ENCODE measurements around the gene SLC25A5.
"Not testable (repeated sequence)": the region's sequence is repeated elsewhere in the genome, so short reads cannot be mapped to it uniquely, and the experiment has no call there.

SLC25A5 gene

DNA sequence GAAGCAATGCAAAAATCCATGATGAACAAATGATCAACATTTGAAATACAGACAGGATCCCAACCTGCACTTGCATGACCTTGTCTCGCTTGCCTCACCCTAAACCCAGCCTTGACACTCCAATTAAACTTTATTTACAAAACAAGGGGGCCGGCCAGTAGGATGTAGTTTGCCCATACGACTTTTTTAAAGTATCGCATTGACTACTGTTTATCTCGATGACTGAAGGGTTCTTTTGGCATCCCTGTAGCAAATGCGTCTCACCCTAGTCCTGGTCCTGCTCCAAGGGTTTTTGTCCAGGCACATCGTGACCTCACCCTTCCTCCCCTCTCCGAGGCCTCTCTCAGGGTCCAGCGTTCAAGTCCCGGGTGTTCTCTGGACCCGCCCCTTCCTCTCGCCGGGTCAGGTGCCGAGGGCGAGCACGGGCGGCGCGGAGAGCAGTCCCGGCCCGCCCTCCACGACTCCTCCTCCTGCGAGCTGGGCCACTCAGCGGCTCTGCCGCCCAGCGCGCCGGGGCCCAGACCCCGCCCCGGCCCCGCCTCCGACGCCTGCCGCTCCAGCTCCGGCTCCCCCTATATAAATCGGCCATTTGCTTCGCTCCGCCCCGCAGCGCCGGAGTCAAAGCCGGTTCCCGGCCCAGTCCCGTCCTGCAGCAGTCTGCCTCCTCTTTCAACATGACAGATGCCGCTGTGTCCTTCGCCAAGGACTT is at the start of gene SLC25A5:
SLC25A5 (plus strand) TSS at position 603 of the 709 bp plus-strand sequence; CDS start at position 675, 72 bp downstream.
- DNase-seq (ENCODE audit: low read depth, low spot score): peak; percentile 47

DNA sequence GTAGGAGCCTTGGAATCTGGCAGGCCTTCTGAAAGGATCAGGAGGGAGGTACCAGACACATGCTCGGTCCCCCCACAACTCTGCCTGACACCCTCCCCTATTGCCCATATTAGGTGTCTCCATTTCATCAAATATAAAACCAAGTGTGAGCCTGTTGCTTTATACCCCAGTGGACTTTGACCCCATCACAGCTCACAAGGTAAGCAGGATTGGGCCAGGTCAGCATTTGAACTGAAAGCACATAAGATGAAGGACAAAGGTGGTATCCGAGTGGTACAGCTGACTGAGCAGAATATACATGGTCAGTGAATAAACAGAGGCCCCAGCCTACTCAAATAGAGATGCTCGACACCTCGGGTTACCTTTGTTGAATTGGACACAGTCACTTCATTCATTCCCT is 49.1 kb upstream of the SLC25A5 start:
- no peak for DNase-seq (ENCODE audit: low read depth, low spot score)

DNA sequence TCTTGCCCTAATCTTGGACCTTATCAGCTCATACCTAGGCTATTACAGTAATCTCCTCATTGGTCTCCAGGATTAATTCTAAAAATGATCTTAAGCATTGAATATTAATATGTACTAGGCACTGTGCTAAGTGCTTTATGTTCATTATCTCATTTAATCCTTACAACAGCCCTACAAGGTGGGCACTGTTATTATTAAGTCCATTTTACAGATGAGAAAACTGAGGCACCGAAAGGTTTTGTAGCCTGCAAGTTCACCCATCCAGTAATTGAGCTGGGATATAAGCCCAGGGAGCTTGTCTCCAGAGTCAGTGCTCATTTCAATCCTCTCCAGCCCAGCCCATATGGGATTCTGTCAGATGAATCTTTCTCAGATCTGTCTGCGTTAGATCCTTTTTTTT is 48.3 kb upstream of the SLC25A5 start:
- DNase-seq (ENCODE audit: low read depth, low spot score): no peak

DNA sequence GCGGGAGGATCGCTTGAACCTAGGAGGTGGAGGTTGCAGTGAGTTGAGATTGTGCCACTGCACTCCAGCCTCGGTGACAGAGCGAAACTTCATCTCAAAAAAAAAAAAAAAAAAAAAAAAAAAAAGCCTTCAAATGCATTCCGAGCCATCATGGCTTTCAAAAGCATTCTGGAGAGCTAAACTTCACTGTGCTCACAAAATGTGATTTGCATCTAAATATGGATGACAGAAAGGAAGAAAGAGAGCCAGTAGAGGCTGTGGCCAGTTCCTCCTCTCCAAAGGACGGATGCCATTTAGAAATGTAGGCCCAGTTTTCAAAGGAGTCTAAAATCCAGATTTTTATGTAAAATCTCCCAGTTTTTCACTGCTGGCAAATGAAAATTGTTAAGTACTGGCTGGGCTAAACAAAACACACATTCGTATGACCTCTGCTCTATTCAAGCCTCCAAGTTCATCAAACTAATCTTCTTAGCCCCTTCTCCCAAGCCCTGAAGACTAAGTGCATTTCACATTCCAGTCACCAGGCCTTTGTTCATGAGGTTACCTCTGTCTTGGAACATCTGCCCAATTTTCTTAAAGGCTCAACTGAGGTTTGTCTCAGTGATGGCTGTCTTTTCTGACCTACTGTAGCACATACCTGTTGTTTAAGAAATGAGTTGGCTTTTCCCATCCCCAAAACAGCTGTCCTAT is 47.1 kb upstream of the SLC25A5 start:
- DNase-seq (ENCODE audit: low read depth, low spot score): no peak

DNA sequence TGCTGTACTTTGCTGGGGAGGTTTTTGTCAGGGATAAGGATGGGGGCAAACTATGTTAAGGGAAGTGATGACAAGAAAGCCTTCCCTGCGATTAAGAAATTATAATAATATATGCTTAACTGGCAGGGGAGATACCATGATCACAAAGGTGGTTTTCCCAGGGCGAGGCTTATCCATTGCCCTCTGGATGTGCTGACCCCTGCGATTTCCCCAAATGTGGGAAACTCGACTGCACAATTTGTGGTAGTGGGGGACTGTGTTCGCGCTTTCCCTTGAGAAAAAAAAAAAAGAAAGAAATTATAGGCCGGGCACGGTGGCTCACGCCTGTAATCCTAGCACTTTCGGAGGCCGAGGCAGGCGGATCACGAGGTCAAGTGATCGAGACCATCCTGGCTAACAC is 44.6 kb upstream of the SLC25A5 start:
- no peak for DNase-seq (ENCODE audit: low read depth, low spot score)

DNA sequence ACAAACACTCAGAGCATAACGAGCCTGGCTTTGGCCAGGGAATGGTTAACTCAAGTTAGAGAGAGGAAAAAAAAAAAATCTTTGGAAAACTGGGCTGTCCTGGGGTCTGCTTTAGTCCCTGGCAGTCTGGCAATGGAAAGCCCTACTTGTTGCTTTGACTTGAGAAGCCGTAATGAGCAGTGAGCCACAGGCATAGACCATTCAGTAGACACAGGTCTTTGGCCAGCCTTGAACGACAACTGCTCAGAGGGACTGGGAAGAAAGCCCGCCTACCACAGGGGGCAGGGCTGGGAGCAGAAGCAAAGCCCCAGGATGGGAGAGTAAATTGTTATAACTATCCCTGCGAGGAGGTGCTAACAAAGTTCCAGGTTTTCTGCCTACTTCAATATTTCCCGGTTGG is 43.2 kb upstream of the SLC25A5 start:
- no peak for DNase-seq (ENCODE audit: low read depth, low spot score)

DNA sequence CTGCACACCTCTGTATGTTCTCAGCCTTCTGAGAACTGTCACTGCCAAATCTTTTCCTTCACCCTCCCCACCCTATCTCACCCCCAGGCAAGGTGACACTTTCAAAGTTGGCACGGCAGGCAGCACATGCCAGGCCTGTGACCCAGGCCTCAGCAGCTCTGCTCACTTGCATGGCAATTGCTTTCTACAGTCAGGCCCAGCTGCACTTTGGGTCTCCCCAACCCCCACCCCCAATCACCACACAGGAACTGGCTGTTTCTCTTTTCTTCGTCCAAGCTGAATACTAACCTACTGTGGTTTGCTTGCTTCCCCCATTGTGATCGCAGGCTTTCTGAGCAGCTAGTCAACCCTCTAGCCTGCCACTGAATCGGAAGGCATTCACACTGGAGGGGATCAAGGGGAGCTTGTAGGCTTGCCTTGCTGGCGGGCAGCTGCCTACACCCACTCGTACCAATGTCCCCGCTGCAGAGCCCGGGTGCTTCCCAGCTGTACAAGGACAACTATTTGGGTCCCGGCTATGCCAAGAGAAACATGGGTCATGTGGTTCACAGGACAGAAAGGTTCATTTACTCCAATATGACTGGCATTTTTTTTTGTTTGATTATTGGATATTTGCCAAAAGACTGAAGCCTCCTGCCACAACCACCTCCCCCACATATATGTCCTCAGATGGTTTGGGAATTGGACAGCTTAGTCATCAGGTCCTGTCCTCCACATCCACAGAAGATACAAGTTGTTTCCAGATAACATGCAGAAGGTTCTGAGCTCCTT is 41.0 kb upstream of the SLC25A5 start:
- DNase-seq (ENCODE audit: low read depth, low spot score): no peak

DNA sequence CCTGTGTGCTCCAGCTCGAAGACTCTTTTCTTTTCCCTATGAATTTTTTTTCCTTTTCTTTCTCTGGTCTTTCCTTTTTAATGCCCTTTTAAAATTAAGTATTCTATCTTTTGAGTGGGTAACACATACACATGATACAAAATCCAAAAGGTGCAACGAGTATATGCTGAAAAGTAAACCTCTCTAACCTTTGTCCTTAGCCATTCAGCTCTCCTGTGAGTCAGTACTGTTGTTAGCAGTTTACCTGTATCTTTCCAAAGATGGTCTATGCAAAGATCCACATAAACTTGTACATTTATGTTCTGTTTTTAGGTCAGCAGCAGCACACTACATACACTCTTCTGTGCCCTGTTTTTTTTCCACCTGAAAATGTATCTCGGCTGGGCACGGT is 40.5 kb upstream of the SLC25A5 start:
- DNase-seq (ENCODE audit: low read depth, low spot score): no peak

DNA sequence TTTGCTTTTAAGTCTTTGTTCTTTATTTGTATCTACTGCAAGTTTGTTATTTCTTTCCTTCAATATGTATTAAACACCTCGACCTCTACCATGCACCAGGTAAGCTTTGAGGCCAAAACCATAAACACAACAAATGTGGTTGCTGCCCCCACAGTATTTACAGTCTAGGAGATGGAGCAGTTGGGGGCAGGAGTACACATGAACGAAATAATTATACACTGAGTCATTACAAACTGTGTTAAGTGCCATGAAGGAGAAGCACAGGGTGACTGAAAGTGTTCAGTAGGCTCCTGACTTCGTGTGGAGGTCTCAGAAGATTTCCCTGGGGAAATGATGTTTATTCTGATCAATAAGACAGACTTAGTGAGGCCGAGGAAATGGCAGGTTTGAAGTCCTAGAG is 38.8 kb upstream of the SLC25A5 start:
- DNase-seq (ENCODE audit: low read depth, low spot score): no peak

DNA sequence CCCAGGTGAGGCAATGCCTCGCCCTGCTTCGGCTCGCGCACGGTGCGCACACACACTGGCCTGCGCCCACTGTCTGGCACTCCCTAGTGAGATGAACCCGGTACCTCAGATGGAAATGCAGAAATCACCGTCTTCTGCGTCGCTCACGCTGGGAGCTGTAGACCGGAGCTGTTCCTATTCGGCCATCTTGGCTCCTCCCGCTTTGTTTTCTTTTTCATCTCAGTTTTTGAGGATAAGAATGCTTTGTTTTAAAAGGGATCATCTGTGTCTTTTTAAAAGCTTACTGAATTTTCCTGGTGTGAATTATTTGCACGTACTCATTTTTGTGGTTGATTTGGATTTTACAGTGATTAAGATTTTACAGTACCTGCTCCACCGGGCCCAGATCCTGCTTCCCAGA is 26.9 kb upstream of the SLC25A5 start:
- DNase-seq (ENCODE audit: low read depth, low spot score): not testable (repeated sequence)

DNA sequence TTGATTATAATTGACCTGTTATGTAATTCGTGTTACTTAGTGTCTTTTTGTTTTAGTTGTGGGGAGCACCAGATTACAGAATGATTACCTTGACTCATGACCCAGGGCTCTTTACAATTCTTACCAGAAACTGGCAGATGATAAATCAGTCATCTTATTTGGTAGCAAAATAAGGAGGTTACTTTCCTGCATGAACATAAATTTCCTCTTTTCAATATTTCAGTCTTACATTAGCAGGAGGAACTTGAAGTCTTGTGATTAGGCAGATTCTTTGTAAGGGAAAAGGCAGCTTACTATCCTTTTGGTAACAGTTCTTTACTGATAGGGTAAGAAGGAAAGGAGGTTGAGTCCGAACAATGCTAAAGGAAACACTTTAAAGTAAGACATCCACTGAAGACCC is 26.0 kb upstream of the SLC25A5 start:
- no peak for DNase-seq (ENCODE audit: low read depth, low spot score)

DNA sequence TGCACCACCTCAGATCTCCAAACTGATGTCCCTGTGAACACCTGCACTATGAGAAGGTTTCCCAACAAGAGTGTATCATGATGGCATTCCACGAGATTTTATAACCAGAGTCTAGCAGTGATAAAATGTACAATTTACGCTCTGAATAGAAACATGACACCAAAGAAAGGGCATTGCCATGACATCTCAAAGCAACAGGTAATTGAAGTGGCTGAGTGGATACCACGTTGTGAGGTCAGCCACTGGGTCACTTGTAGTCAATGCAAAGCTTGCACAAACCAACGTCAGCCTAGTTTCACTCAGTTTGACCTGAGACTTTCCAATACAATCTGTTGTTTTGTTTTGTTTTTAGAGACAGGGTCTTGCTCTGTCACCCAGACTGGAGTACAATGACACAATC is 15.0 kb upstream of the SLC25A5 start:
- no peak for DNase-seq (ENCODE audit: low read depth, low spot score)

DNA sequence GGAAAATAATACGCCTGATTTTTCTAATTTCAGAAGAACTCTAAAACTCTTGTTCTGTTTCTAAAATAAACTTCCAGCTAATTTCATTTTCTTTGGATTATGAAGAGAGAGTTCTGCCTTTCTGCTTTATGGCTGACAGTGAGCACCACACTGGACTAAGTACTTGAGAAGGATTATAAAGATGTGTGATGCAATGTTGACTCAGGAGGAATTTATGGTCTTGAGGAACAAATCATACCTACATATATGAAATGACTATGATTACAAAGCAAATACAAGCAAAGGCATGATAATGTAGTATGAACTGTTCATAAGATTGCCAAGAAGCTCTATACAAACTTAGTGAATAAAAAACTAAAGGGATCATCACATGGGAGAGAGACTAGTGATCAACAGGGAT is 13.0 kb upstream of the SLC25A5 start:
- DNase-seq (ENCODE audit: low read depth, low spot score): no peak

DNA sequence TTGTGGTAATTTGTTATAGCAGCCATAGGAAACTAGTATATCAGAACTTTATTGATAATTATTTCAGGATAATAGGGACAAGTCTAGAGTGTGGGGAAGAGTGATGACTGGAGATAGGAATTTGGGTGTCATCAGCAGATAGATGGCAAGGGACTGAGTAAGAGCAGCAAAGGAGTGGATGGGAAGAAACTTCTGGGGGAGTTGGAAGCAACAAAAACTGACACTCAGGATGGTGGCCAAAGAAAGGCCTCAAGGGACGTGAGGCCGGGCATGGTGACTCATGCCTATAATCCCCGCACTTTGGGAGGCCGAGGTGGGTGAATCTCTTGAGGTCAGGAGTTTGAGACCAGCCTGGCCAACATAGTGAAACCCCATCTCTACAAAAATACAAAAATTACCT is 9.1 kb upstream of the SLC25A5 start:
- DNase-seq (ENCODE audit: low read depth, low spot score): no peak

DNA sequence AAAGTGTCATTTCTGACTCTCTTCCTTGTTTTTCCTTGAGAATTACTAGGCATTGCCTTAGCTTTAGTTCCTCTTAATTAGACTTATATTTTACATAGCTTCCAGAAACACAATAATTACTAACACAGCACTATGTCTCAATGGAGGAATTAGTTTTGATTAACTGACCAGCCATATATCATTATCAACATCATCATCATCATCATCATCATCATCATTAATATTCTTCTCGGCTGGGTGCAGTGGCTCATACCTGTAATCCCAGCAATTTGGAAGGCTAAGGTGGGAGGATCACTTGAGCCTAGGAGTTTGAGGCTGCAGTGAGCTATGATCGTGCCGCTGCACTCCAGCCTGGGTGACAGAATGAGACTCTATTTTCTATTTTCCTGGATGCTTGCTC is 2.7 kb upstream of the SLC25A5 start:
- no peak for DNase-seq (ENCODE audit: low read depth, low spot score)

DNA sequence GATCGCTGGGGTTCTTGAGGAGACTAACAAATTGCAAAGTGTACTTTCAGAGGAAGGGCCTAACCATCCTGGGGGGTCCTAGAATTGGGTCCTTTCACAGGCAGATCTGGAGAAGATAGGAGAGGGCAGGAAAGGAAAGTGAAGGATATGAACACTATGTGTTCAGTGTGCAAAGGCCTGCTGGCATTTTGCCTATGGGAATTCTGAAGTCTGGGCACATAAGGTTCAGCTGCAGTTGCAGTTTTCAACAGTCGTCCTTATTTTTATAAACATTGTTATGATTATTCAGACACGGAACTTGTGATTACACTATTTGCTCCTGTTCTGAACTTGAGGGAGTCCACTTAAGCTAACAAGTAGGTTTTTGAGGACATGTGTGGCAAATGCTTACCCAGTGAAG is 1.3 kb upstream of the SLC25A5 start:
- DNase-seq (ENCODE audit: low read depth, low spot score): no peak

DNA sequence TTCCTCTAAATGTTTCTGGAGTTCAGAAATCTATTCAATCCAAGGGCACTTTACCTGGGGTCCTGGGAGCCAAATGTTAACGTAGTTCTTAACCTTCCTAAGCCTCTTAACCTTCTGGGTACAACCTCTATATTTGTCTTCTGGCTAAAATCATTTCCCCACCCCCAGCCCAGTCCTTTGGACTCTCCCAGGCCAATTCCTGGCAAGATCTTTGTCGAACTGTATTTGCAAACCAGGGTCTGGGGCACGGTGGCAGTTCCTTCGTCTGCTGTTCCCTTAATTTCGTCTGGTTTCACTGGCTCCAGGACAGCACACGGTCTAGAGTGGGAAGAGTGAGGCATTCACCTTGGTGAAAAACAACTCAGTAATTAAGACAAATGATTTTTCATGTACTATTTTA is 811 bp upstream of the SLC25A5 start:
- no peak for DNase-seq (ENCODE audit: low read depth, low spot score)

DNA sequence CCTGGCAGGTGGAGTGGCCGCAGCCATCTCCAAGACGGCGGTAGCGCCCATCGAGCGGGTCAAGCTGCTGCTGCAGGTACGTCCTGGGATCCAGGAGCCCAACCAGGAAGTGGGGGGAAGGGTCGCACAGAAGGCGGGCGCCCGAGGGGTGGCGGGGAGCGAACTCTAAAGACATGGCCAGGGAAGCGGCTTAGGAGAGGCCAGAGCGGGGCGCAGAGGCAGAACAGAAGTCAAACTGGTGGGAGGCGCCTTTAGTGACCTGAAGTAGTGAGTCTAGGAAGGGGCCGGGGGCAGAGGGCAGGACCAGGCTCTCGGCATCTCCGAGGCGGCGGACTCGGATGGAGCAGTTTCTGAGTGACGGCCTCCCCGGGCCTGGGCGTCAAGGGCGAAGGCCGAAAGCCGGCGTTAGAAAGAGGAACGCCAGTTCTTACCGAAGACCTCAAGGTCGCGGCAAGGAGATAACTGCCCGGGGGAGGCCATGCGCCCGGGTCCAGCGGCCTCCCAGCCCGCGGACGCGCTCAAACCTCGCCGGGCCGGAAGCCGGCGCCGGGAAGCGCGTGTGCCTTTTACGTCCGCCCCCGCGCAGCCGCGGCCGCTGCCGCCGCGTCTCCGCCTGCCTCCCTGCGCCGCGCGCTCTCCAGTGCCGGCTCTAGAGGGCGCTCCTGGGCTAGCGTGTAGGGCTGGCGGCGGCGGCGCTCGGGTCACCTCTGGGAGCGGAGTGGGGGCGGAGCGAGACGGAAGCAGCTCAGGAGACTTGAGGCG is 488 bp downstream of the SLC25A5 start:
- DNase-seq (ENCODE audit: low read depth, low spot score): peak; percentile 76

DNA sequence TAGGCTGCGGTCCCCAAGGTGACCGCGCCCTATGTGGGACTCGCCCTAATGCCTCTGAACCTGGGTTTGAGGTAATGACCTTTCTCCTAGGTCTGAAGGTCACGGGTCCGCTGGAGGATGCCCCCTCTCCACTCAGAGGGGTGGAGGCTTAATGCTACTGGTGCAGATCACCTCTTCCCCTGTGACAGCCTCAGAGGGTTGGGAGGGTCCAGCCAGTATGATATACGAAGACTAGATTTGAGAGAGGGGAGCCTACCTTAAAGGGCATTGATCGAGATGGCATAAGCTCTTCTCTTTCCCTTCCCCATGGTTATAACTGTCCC is 1.0 kb downstream of the SLC25A5 start:
- DNase-seq (ENCODE audit: low read depth, low spot score): no peak

DNA sequence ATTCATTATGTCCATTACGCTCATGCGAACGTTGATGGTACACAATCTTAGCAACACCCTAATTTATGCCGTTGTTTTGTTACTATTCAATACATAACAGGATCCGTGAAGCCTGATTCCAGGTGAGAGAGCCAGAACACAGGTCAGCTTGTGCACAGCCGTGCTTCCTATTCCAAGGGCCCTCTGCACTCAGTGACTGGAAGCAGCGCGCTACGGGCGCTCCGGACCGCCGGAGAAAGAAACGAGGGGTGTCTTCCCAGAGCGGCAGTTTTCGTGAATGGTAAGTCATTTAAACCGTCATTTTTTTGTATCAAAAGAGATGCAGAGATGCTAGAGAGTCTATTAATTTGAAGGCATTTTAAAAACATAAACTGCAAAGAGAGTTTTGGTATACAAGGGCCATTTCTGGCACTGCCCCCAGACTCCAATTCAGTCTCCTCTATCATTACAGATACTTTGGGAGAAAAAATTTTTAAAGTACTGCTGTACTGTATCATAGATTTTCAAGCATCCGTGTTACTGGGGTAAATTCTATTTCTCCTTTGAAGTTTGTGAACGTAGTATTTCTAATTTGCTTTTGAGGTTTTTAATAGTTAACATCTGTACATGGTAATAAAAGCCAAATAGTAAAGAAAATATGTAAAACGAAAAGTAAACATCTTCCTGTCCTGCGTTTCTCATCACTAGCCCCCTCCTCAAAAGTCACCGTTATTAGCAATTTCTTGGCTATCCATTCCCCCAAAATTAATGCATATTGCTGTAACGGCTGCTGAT is 6.6 kb downstream of the SLC25A5 start:
- DNase-seq (ENCODE audit: low read depth, low spot score): no peak

DNA sequence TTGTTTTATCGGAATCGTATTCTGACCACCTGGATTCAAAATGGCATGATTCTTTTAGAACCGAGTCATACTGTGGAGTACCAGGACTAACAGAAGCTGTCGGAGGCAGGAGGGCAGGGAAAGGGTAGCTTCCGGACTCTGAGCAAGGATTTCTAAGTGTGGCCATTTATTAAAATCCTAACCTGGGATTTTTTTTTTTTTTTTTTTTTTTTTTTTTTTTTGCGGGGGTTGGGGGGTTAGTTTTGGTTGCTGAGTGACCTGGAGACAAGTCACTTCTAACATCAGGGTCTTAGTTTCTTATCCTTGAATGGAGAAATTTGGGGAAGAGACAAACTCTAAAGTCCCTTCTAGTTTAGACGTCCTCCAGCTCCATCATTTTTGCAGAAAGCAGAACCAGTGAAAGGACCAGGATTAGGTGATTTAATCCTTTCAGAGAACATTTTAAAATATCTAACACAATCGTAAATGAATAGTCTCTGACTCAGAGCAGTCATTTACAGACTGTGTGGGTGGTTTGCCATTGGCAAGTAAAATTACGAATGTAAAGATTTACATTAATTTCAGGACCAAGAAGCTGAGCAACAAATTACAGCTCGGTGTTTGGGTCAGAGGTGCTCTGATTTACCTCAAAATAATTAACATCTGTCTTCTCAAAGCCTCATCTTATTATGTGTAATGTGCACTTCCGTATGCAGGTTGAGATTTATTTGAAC is 7.3 kb downstream of the SLC25A5 start:
- no peak for DNase-seq (ENCODE audit: low read depth, low spot score)

All from activated CD4-positive, CD25-positive, alpha-beta regulatory T cell treated with anti-CD3 and anti-CD28 coated beads, Interleukin-2, amount 50 U/mL, for 16 hours (primary cell).